ENCODE data around the gene SARDH. TPM values are rescaled to one million over a fixed set of nuclear protein-coding genes. Genes with fewer than 3 reads are reported as not detected.

Gene SARDH
- total and polyA plus RNA-seq, 8 donors = 8.9 to 43.3 (median 20.5) TPM

DNA sequence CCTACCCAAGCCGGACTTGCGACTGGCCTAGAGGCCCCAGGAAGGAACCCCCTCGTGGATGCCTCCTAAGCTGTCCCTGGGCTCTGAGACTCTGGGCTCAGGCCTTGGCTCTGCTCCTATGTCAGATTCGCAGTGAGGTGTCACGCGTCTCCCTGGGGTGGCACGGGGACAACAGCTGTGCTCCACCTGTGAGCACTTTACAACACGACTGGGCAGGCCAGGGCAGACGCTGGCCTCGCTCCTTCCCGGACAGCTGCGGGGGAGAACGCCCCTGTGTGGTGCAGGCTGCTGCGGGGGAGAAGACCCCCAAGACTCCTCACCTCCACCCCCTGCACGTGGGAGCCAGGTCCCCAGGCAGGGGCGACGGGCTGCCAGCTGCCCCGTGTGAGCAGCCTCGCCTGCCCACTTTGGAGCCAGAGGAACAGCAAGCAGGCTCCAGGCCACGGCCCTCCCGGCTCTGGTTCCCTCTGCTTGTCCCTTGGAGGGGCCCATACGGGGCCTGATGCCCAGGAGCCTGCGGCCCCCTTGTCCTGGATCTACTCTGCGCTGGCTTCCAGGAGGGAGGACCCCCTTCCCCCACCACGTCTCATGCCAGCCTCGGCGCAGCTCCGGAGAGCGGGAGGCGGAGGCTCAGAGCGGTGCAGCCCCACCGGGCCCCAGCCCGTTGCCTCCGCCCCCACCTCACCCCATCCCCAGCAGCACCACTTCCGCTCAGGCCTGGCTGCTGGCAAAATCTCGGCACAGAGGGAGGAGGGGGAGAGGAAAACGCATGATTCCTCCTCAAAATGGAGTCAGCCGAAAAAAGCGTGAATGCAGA, 36.0 kb downstream of the SARDH start:
- peak in 3 of 6 donors; percentile 21 to 68 (median 54) for DNase-seq
- intact Hi-C loops (cut with DNase I) = no loop called here
- Histone ChIP-seq H3K4me1 (no peaks in the 10 kb centered on the region), H3K9me3 (no peaks in the 10 kb centered on the region), H3K4me3 (no peak overlapping the region), H3K36me3 (no peaks in the 10 kb centered on the region), H3K27ac (no peak overlapping the region), H3K27me3 (no peaks in the 10 kb centered on the region)
- TF ChIP-seq, protein P1, sequence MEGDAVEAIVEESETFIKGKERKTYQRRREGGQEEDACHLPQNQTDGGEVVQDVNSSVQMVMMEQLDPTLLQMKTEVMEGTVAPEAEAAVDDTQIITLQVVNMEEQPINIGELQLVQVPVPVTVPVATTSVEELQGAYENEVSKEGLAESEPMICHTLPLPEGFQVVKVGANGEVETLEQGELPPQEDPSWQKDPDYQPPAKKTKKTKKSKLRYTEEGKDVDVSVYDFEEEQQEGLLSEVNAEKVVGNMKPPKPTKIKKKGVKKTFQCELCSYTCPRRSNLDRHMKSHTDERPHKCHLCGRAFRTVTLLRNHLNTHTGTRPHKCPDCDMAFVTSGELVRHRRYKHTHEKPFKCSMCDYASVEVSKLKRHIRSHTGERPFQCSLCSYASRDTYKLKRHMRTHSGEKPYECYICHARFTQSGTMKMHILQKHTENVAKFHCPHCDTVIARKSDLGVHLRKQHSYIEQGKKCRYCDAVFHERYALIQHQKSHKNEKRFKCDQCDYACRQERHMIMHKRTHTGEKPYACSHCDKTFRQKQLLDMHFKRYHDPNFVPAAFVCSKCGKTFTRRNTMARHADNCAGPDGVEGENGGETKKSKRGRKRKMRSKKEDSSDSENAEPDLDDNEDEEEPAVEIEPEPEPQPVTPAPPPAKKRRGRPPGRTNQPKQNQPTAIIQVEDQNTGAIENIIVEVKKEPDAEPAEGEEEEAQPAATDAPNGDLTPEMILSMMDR (IDR thresholded peaks at IDR 0.05) = no peak
- ATAC-seq = peak in 3 of 4 donors; percentile 44 to 48 (median 45)
- no peak for FAIRE-seq
- 76 to 85% methylated on average over 38 to 39 of the region's 39 CpGs for WGBS, 2 donors

DNA sequence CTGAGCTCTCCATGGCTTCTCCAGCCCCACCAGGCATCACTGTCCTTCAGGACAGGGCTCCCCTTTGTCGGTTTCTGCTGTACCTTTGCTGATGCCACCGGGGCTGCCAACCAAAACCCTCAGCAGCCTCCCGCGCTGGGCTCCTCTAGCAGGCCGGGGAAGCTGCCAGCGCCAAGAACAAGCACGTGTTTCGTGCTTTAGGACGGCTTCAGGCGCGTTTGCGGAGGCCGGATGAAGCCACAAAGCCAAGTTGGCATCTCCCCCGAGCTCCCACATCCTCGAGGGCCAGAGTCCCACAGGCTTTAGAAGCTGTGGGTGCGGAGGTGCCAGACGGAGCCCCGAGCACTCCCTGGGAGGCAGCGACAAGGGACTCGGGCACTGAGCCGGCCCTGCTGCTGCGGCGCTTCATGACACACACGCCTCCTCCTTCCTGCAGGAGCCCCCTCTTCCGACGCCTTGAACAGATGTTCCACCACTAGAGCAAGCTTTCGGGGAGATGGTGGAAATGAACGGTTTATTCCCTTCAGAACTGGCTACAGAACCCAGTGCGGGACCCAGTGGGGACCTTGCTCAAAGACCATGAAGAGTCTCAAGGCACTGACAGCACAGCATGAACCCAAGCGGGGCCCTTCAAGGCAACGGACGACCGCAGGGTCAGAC, 36.7 kb downstream of the SARDH start:
- Histone ChIP-seq H3K27ac (no peak overlapping the region), H3K4me3 (no peak overlapping the region), H3K9me3 (no peaks in the 10 kb centered on the region), H3K27me3 (no peaks in the 10 kb centered on the region), H3K36me3 (no peaks in the 10 kb centered on the region), H3K4me1 (no peaks in the 10 kb centered on the region)
- WGBS, 2 donors = 89 to 90% methylated on average over 33 of the region's 33 CpGs
- no peak for ATAC-seq
- FAIRE-seq = no peak
- DNase-seq = peak in 3 of 6 donors; percentile 5 to 47 (median 45)
- TF ChIP-seq, protein P1 (IDR thresholded peaks at IDR 0.05) = no peak
- intact Hi-C loops (cut with DNase I) = no loop called here

DNA sequence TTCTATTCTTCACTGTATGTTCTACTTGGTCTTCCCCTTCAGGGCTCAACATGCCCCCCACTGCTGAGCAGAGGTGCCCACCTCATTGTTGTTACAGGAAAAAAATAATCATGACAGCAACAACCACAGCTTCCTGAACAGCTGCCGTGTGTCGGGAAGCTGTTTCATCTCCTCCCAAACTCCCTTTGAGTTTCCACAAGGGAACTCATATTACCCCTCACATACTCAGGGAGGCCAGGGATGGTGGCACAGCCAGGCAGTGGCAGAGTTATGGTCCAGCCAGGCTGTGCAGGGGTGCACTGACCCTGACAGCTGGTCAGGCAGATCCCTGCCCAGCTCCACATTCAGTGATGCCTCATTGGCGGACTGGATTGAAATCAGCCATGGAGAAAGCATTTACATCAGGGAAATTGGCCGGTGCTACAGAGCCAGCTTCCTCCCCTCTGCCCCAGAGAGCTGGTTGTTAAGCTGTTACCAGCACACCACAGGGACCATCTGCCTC, 37.3 kb downstream of the SARDH start:
- Histone ChIP-seq H3K27me3 (no peaks in the 10 kb centered on the region), H3K9me3 (no peaks in the 10 kb centered on the region), H3K36me3 (no peaks in the 10 kb centered on the region), H3K4me1 (no peaks in the 10 kb centered on the region), H3K27ac (no peak overlapping the region), H3K4me3 (no peak overlapping the region)
- intact Hi-C loops (cut with DNase I) = no loop called here
- ATAC-seq = no peak
- TF ChIP-seq, protein P1 (IDR thresholded peaks at IDR 0.05) = no peak
- WGBS, 2 donors = 87 to 96% methylated on average over 4 of the region's 4 CpGs
- peak in 2 of 6 donors; percentile 15 to 44 for DNase-seq
- no peak for FAIRE-seq

DNA sequence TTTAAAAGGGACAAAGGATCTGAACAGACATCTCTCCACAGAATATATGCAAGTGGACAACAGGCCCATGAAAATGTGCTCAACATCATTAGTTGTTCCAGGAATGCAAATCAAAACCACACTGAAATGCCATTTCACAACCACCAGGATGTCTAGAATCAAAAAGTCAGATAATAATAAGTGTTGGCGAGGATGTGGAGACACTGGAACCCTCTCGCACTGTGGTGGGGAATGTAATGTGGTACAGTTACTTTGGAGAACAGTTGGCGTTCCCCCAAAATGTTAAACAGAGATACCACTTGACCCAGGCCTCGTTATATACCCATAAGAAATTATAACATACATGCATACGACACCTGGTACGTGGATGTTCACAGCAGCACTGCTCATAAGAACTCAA, 38.6 kb downstream of the SARDH start:
- intact Hi-C loops (cut with DNase I) = no loop called here
- ATAC-seq = no peak

More for the DNA sequence above, 38.6 kb downstream of the SARDH start:
- H3K27me3 ChIP-seq = no peaks in the 10 kb centered on the region
- TF ChIP-seq, protein P1 (IDR thresholded peaks at IDR 0.05) = no peak
- H3K27ac ChIP-seq = no peak overlapping the region
- peaks cover 0 to 1% (median under 1%) of the 10 kb centered on the region in 3 donors for H3K36me3 ChIP-seq
- H3K4me3 ChIP-seq = no peak overlapping the region
- H3K4me1 ChIP-seq = no peaks in the 10 kb centered on the region
- FAIRE-seq = no peak
- H3K9me3 ChIP-seq = no peaks in the 10 kb centered on the region
- DNase-seq = no peak
- 95 to 99% methylated on average over 6 of the region's 6 CpGs for WGBS, 2 donors

Data from pancreas (tissue), 10 donors.